ENCODE measurements around the gene WDFY3.

- TF ChIP-seq CTCF (IDR thresholded peaks at IDR 0.05; ENCODE audit: insufficient read depth, low read depth, low read length) (peak; percentile 4), EZH2 (IDR thresholded peaks at IDR 0.05; ENCODE audit: insufficient read depth, low read length) (no peak)
Measured at GRCh38 chr4:84681486-84682274, 284.8 kb downstream of the WDFY3 start.
